Left forelimb (tissue), 1 donor: ENCODE data around the gene CCDC85C.

Source experiments
- DNase-seq: peaks from one replicate; pipeline ENCODE4 v3.0.0-alpha.2; 2018; ENCODE audit warnings: low spot score

The CCDC85C gene

GRCh38 chr14:99556134-99556791 lies 47.7 kb downstream of the CCDC85C start:
- DNase-seq: no peak

DNA sequence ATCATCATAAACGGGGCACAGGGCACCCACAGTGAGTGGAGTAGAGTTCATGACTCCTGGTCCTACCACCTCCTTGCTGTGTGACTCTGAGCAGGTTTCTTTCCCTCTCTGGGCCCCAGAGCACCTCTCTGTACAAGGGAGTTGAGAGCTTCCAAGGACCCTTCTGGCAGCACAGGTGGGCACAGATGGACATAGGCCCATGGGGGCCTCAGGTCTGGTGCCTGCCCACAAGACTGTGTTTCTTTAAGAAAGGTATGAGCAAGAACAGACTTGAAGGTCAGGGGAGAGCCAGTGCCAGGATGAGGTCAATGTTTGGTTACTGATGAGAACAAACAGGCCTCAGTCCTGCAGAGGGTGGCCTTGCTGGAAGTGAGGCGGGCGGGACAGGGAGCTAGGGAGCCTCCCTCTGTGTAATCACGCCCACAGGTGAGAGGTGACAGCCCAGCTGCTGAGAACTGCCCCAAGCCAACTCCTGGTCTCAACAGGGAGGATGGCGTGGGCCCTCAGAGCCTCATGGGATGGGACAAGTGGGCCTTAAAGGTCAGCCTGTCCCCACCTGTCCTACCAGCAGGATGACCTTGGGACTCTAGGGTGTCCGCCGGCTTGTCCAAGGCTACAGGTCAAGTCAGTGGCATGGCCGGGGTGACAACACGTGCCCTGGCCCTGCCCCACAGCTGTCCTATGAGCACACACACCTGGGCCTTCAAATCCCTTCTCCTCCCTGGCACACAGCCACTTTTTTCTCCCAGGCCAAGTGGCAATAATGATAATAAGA lies 49.1 kb downstream of the CCDC85C start:
- DNase-seq: no peak

DNA sequence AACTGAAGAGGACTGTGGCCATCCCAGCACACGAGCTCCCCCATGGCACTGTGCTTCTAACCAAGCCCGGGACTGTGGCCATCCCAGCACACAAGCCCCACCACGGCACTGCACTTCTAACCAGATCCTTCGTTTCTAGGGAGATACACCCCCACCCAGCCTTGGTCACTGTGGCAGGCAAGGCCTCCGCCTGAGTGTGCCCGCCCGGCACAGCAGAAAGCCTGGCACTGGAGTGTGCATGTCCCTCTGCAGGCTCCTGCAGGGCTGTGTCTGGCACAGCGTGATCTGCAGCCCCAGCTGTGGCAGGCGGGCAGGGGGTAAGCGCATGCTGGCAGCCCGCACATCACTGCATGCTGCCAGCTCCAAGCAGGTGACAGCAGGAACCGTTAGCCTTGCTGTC lies 49.8 kb downstream of the CCDC85C start:
- no peak for DNase-seq

- DNase-seq: no peak
These were observed 51.3 kb downstream of the CCDC85C start for GRCh38 chr14:99552572-99553216.

DNA sequence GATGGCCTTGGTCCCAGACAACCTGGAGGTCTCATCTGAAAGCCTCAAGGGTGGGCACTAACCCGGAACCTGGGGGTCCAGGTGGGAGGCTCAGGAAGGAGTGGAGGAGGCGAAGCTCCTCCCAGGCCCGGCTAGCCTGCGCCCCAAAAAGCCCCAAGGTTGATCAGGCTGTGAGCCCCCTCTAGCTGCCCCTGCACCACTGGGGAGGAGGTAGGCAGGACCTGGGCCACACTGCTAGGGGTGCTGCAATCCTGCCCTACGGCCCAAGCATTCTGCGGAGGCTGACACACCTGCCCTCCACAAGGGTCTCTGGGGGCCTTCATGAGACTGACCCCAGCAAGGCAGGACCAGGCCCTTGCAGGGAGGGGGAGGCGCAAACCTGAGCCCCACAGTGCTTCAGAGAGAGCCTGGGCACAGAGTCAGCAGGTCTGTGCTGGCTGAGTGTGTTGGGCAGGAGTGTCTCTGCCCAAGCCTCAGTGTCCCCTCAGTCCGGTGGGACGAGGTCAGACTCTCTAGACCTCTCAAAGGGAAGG lies 51.9 kb downstream of the CCDC85C start:
- no peak for DNase-seq

GRCh38 chr14:99551034-99551922 lies 52.7 kb downstream of the CCDC85C start:
- no peak for DNase-seq

GRCh38 chr14:99550387-99550992 lies 53.5 kb downstream of the CCDC85C start:
- DNase-seq: no peak

DNA sequence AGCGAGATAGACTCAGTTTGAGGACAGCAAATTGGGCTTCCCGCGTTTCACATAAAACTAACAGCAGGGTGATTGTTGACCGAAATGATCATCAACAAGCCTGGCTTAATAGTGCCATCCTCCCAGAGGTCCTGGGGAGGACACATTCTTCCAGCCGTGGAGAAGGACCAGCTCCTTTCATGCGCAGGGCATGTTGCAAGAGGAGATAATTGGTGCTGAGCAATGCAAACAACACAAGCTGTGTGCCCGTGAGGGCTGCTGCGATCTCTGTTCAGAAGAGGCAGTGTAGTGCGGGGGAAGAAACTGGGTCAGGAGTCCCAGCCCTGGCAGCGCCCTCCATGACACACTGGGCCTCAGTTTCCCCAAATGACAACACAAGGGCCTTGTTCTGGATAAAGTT lies 54.3 kb downstream of the CCDC85C start:
- no peak for DNase-seq

GRCh38 chr14:99548871-99549515 lies 55.0 kb downstream of the CCDC85C start:
- DNase-seq: no peak

- DNase-seq: no peak
These were observed 55.8 kb downstream of the CCDC85C start for GRCh38 chr14:99548255-99548654.

DNA sequence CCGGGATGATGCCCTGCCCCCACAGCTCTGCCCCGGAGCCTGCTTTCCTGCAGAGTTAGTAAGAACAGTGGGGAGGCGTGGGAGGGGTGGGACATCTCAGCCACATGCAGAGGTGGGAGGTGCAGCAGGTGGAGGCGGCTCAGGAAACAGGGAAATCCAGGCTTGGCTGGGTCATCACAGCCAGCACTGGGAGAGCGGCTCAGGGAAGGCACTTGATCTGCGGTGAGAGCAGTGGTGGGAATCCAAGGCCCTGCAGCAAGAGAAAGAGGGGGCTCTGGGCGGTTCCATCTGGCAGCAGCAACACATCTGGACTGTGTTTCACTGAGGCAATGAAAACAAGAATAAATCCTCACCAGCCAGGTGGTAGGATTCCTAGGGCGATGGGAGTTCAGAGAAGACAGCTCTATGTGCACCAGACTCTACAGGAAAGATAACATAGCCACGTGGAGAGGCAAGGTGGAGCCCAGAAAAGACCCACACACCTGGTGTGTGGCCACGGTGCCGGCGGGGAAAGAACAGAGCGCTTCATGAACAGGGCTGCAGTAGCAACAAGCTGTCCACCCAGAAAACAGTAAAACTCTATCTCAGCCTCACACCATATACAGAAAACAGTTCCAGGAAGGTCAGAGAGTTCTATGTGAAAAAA lies 57.6 kb downstream of the CCDC85C start:
- DNase-seq: no peak

- DNase-seq: no peak
These were observed 58.4 kb downstream of the CCDC85C start for GRCh38 chr14:99545586-99545985.

- no peak for DNase-seq
These were observed 59.0 kb downstream of the CCDC85C start for GRCh38 chr14:99544991-99545390.

DNA sequence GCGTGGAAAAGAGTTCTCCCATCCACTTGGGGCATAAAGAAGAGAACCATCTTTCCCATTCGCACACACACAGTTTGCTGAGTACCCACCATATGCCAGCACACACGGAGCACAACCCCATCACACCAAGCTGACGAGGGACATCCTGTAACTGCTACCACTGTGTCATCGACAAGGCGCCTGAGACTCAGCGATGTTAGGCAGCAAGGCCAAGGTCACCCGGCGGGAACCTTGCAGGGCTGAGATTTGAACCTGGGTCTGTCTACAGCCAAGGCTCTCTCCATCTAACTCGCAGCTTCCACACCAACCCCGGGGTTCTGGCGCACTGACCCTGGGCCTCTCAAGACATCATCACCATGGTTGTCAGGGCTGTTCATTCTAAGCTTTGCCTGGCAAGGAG lies 60.0 kb downstream of the CCDC85C start:
- DNase-seq: no peak

DNA sequence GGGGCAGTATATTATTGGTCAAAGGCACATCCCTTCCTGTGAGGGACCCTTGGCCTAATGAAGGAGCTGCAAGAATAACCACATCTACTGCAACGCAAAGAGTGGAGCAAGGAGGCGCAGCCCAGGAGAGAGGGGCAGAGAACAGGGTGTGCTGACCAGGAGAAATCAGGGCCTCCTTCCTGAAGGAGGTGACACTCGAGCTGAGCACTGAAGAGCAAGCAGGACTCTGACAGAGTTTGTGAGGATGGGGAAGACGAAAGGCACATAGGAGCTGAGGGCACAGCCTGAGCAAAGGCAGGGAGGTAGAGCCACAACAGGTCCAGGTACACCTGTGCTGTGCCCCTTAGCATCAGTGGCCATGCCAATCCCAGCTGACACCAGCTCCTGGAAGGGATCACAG lies 60.6 kb downstream of the CCDC85C start:
- no peak for DNase-seq

DNA sequence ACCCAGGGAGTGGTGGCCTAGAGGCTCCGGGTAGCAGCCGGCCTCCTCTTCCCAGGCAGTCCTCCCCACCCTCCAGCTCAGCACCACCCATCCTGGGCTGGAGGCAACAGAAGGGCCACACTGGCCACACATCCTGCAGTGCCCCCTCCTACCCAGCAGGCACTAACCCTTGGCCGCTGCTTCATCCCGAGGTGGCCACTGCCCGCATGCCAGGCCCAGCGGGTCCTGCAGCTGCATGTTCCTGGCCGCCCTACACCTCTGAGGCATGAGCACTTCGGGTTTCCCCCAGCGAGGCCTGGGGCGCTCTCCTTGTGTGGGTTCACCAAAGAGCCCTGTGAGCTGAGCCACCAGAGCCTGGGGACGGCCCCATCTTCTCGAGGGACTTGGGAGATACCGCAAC lies 61.4 kb downstream of the CCDC85C start:
- no peak for DNase-seq

DNA sequence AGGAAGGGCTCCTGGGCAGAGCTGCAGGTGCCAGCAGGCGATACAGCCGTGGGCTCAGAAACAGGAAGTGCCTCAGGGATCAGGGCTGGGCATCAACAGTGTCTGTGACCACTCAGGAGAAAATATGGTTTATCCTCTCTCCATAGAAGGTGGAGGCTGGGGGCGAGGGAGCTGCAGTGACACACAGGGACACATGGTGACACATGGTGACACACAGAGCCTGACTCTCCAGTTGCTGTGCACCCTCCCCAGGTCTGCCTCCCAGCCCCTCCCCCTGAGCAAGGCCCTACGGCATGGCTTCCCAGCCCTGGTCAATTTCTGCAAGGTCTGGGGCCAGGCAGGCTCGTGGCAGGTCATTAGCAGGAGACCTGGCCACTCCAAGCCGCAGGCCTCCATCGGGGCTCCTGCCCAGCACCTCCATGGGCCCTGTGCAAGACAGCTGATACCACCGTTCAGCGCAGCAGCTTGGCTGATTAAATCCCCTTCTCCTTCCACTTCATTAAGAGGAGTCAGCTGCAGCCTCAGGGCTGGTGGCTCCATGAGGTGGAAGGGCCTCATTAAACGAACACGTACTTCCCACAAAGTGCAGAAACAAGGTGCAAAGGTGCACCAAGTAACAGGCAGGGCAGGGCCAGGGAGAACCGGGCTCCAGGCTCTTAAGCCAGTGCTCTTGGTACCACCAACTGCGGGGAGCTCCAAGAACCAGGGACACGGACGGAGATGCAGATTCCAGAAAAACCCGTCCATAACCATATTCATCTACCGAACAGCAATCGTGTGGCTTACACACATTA lies 62.1 kb downstream of the CCDC85C start:
- DNase-seq: no peak

GRCh38 chr14:99541211-99541610 lies 62.8 kb downstream of the CCDC85C start:
- no peak for DNase-seq

GRCh38 chr14:99540196-99541032 lies 63.6 kb downstream of the CCDC85C start:
- DNase-seq: no peak
